NOMO-1 treated with dmso at 0.1 percent for 144 hours (cell line): ENCODE measurements around the gene KIAA0513.
"Not testable (repeated sequence)": the region's sequence is repeated elsewhere in the genome, so short reads cannot be mapped to it uniquely, and the experiment has no call there.

ENCODE experiments used
- DNase-seq: peaks from one replicate; lab custom pipeline; 2025; ENCODE audit not compliant: unreplicated experiment; lab: John Stamatoyannopoulos, UW

Gene KIAA0513

DNA sequence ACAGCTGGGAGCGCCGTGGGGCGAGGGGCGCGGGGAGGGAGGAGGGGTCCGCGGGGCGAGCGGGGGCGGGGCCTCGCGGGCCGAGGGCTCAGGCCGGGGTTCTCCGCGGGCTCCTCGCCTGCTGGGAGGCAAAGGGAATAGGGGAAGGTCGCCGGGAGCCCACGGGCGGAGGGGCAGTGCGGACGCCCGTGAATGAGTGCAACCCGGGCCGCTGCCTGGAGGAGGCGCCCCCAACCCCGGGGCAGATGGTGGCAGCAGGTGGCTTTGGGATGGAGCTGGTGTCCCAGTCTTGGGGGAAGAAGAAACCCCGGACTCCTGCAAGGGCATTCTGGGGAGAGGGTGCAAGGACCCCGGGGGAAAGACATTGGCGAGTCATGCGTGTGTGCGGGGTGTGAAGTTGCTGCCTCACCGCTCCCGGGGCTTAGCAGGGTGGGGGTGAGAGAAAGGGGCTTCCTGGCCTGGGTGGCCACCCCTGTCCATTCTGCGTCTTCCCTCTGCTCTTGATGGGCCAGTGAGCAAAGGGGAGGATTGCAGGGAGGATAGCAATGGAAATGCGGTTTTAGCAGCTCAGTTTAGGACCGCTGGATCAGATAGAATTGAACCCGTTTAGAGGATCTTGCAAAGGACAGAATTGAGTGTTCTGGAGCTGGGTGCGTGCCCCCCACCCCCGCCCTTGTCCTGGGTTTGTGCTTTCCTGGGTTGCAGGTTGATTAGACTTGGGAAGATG lies 526 bp downstream of the KIAA0513 start:
- DNase-seq = no peak

DNA sequence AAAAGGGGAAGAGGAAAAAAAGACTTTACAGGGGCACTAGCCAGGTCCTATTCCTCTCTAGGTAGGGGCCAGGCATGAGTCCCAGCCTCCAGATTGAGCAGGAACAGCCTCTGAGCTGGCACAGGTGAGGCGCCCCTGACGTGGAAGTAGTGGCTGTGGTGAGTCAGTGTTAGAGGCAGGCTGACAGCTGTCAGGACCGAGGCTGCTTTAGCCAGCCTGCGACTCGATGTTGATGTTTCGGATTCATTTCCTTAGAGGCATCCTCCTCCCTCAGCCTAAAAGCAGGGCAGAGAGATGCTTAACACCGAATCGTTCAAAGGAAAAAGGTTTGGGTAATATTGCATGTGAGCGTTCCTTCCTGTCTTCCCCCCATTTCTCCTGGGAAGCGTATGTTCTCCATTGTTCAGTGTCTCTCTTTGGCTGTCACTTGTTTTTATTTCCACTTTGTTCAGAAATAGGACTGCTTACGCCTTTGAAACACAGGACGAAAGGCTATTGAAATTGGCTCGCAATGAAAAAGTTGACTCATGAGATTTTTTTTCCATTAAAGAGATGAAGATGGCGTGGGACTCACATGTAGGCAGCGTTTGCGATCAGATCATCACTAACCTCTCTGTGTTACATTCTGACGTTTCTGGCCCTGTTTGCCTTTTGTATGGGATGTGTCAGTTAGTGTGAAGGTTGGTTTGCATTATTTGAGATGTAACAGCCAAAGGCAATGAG lies 1.3 kb downstream of the KIAA0513 start:
- DNase-seq = no peak

DNA sequence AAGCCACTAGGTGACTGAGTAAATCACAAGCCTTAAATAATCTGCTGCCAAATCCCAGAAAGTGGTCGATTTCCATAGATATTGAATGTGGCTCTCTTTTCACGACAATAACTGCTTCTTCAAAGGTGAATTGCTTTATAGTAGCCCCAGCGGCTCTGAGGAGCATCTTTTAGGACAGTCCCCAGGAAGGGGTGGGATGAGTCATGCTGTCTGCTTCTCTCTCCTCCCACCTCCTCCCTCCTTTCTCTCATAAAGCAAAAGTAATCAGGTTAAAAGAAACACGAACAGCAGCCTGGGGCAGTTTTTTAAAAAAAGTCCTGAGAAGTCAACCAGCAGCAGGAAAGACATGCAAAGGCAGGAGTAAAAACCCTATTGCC lies 1.8 kb downstream of the KIAA0513 start:
- DNase-seq = peak; percentile 41

DNA sequence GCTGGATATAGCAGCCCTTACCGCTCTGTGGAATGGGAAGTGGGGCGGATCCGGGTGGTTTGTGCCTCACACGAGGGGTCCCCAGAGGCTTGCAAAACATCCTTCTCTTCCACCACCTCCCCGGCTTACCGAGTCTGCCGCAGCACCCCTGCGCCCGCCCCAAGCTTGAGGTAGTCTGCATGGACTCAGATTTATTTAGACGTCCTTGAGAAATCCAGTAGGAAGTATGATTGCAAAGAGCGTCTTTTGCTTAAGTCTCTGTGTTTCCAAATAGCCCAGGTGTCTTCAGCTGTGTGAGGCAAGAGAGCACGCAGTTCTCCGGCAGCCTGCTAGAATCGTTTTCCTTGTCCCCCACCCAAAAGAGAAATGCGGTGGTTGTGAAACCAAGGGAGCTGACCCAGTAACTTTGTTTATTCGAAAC lies 2.4 kb downstream of the KIAA0513 start:
- peak; percentile 35 for DNase-seq

DNA sequence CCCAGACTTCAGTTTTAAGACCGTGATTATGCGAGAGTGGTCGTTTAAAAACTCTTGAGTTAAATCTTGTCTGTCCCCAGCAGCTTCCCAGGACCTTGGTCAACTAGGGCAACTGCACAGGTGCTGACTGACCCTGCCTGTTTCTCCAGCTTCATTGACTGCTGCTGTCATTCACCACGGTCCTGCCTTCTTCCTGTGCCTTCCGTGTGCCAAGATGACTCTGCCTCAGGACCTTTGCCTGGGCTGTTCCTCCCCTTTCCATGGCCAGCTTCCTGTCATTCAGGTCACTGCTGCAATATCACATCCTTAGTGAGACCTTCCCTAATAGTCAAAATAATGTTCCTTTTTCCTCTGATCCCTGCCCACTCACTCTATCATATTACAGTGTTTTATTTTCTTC lies 3.9 kb downstream of the KIAA0513 start:
- no peak for DNase-seq

DNA sequence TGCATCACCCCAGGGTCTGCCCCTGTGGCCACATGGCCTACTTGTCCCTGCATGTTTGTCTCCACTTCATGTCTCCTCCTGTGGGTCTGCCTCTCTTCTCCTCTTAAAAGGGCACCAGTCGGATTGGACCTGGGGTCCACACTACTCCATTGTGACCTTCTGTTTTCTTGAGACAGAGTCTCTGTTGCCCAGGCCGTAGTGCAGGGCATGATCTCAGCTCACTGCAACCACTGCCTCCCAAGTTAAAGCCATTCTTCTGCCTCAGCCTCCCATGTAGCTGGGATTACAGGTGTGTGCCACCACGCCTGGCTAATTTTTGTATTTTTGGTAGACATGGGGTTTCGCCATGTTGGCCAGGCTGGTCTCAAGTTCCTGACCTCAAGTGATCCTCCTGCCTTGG lies 4.6 kb downstream of the KIAA0513 start:
- DNase-seq = not testable (repeated sequence)

DNA sequence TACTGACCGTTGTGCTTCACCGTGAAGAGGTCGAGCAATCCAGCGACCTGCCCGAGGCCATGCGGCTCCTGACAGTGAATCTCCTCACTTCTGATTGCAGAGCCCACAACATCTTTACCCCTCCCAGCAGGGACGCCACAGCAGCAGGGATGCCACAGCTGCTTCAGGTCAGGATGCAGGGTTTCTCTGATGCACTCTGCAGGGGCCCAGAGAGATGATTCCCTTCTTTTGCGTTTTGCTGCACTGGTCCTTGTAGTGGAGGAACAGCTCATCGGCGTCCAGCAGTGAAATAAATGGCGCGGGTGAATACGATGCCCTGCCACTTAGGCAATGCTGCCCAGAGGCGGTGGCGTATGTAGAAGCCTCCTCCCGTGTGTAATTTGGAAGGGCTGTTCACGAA lies 5.6 kb downstream of the KIAA0513 start:
- no peak for DNase-seq

DNA sequence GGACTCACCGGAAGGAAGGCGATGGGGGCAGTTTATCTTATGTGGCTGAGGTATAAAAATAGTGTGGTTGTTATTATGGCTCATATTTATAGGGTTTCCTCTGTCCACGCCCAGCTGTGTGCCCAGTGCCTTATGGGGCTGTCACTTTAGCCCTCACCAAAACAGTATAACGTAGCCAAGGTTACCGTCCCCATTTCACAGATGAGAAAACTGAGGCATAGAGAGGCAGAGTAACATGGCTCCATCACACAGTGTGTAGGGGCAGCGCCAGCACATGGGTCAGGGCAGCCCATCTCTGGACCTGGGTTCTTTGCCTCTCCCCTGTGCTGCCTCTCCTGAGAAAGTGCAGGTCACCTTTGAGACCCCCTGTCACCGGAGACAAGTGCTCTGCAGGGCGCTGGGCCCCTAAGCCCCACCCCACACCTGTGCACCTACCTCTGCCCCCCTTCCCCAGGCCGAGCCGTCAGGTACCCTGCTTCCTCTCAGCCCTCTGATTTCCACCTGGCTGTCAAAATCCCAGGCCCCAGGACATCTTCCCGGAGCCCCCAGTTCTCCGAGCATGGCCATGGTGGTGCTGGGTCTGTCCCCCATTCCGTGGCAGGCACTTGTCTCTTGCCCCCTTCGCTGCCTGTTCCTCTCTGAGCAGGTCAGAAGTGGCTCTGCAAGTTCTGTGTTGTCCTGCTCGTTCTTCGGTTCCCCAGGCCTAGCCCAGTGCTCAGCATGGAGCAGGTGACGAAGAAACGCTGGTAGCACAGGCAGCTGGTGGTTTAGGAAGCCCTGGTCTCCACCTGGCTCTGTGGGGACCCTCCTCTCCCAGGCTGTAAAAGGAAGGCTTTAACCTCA lies 7.2 kb downstream of the KIAA0513 start:
- no peak for DNase-seq

DNA sequence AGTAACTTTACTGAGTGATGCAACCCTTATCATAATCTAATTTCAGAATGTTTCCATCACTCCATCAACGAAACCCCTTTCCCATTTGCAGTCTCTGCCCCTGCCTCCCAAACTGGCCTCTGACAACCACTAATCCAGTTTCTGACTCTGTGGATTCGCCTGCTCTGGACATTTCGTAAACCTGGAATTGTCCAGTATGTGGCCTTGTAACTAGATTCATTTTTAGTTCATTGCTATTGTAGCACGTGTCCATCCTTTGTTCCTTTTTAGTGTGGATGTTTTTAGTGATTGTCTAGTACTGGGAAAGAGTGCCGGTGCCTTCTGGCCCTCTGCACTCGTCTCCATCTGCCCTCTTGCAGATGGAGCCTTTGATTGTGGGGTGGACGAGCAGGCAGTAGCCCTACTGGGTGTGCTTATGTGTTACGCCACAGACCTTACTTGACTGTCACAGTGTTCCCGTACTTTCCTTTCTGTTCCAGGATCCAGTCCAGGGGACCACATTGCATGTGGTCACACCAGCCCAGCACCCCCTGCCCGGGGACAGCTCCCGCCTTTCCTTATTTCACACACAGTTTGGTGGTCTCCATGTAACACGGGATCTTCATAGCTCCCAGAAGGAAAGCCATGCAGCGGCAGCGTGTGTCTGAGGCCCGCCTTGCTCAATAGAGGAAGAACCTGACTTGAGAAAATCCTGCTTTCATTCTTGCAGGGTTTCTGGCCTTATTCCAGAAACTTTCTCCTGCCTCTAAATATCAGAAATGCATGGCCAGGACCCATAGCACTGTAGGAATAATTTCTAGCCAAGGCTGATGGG lies 8.8 kb downstream of the KIAA0513 start:
- DNase-seq = no peak

DNA sequence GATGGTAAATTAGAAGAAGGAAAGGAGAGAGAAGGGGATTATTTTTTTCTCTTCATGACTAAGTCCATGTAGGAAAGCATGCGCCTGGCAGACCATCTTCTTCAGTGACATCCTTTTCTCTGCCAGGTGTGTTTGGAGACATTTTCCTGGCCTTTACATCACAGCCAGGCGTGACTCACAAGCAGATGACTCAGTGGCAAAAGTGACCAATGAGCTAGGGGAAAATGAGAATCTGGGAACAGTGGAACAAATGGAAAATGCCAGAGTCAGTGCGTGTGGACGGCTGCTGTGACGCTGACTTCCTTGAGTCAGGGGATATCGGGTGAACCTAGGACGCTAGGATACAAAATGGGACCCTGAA lies 9.4 kb downstream of the KIAA0513 start:
- no peak for DNase-seq

DNA sequence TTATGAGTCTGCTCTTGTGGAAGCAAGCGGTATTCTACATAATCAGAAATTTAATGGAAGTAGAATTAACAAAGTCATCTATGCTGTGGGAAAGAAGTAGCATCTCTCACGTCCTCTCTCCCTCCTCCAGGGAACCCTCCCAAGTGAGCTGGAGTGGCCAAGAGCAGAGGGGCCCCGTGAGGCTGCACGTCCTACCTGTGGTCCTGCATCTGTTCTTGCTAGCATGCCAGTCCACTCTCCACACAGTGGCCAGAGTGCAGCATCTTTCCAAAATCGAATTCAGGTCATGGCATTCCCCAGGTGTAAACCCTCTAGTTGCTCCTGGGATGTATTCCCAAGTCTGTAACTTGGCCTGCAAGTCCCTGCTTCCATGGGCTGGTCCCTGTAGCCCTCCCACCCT lies 10.1 kb downstream of the KIAA0513 start:
- DNase-seq = no peak

DNA sequence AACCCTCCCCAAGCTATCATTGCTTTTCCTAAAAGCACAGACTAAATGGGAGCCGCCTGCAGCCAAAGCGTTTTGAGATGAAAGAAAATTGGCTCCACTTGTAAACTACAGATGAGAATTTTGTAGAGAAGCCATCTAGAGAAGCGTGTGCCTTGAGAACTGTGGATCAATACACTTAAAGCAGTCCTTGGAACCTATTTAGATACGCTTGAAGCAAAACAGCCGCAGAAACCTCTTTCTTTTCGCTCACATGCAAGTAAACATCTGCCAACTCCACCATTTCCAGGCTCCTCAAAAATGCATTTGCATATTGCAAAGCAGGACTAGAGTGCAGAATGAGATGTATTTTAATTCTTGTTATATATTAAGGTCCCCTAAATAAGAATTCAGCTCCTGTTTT lies 13.1 kb downstream of the KIAA0513 start:
- no peak for DNase-seq

DNA sequence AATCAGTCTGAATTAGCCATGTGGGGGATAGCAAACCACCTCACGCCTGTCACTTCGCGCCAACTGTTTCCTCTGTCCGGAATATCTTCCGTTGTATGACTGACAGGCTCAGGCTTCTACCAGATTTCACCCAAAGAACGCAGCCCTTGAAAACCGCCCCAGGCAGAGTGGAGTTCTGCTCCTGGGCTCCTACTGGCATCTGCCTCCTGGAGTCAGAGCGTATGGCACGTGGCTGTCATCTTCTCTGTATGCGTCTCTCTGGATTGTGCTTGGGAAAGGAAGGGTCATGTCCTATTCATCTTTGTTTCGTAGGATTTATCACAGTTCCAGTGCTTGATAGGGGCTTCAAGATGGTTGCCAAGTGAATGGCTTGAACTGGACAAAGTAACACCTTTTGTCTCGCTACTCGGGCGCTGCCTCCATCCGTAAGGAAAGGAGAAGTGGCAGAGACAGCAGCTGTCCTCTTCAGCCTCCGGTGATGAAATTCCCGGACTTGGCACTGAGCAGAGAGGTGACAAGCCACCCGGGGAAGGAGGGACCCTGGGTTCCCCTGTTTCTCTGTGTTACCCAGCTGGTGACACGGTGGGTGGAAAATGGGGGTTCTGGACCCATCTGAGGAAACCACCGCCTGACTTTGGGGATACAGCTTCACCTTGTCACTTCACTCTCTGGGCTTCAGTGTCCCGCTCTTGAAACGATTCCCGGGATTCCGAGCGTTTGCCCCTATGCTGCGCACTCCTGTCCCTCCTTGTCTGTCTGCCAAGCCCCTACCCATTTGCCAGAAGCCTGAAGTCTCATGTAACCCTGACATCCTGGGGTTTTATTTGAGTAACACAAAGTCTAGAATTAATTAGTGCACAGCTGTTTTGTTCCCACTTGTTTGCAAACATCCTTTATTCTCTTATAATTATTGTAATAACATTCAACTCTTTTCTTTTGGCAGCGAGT lies 13.9 kb downstream of the KIAA0513 start:
- no peak for DNase-seq

DNA sequence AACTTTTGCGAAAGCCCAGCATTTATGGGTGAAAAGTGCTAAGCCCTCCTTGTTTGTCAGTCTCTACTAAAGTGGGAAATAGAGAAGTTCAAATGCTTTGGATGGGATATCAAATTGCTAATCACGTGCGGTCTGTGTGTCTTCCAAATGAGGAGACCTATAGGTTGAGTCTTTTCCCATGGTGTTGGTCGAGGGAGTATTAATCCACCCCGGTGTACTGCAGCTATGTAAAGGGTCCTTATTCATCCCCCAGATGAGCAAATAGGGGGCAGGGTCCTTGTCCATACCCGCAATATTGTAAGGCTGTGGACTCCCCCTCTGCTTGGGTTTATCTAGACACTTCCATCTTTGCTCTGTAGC lies 14.6 kb downstream of the KIAA0513 start:
- DNase-seq = no peak

DNA sequence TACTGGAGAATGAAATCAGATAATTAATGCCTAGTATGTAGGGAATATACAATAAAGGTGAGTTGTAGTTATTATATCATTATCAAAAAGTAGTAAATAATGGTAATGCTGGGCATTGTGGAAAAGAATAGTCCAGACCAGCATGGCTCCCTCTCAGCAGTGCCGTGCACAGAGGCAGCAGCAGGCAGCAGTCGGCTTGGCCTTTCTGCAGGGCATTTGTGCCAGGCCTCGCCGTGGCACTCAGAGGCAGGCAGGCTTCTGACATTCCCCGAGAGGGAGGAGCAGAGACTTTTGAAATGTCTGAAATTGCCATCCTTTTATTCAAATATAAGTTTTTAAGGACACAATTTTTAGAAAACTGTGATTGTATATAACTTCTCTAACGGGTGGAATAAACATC lies 15.0 kb downstream of the KIAA0513 start:
- DNase-seq = no peak

DNA sequence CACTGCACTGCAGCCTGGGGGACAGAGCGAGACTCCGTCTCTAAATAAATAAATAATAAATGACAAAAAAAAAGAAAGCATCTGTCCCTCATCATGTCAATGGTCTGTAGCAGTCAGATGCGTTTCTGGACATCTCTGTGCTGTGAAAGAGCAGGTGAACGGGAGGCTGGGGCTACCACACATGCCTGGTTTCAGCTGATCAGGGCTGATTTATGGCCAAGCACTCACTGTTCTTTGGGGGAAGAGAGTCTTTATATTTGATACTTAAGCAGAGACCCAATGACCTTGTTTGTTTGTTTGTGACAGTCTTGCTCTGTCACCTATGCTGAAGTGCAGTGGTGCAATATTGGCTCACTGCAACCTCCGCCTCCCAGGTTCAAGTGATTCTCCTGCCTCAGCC lies 17.5 kb downstream of the KIAA0513 start:
- DNase-seq = no peak

DNA sequence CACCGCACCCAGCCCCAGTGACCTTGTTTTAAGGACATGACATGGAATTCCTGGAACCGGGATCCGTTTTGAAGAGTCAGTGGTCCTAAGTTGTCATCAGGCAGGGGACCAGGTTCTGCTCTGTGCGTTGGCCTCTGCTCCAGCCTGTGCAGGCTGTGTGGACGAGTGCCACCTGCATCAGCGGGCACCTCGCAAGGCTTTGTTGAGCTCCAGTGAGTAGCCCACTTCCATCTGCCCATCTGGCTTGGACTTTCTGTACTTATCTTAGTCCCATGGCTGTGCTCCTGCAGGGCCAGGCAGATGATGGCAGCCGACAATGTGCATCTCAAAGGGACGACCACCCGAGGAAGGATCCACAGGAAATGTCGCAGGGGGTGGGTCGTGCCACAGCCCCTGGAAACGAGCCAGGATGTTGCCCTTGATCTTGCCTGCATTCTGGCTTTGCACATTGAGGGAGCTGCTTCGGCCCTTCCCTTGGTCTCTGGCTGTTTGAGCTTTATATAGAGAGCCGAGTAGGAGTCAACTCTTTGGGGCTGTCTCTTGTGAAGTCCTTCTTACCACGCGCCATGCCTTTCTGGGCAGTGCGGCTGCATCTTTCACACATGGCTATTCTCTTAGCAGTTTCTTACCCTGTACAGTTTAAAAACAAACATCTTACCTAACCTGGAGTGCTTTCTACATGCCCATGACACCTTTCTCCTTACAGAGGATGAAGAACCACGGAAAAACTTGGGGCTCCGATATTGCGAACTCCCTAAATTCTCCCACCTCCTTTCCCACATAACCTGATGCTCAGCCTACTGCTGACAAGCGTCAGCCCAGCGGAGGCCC lies 18.3 kb downstream of the KIAA0513 start:
- no peak for DNase-seq

DNA sequence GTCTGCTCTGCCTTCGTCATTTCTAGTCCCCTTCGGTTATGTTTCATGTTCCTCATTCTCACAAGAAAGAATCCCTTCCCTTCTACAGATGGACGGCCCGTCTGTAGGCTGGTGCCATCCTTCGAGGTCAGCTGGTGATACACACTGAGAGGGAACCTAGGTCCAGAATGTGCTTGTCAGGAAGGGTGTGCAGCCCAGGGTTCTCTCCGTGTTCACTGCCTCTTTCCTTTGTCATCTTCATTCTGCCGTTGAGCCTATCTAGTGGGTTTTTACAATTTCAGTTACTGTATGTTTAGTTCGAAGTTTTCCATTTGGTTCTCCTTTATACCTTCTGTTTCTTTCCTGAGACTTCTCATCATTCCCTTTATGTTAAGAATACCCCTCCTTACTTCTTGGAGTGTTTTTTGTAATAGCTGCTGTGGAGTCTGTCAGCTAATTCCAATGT lies 18.9 kb downstream of the KIAA0513 start:
- peak; percentile 17 for DNase-seq
